H1 (cell line): ENCODE measurements around the gene NLRP12. TPM values are rescaled to one million over a fixed set of nuclear protein-coding genes. Genes with fewer than 3 reads are reported as not detected.
A peak's percentile ranks its signal among the peaks of the same experiment; 100 is the strongest.

Source experiments
- CTCF ChIA-PET: fragments of 300-600 bp; sonication (Branson Sonifier 250); formaldehyde crosslinking; loops from one replicate; lab custom pipeline; 2021; ENCODE audit not compliant: partially characterized antibody; lab: Charles Lee
- POLR2A ChIA-PET: fragments of 300-600 bp; sonication (Branson Sonifier 250); formaldehyde crosslinking; loops from one replicate; lab custom pipeline; 2021; ENCODE audit warnings: inconsistent platforms; ENCODE audit not compliant: partially characterized antibody; lab: Charles Lee
- DNase-seq, 2 experiments: peaks; one replicate each; pipeline versions ENCODE4 v3.0.0 to v3.0.0-alpha.2; 2010 to 2022; ENCODE audit warnings: low spot score in 2 of 2, low read depth in 1 of 2, mixed read lengths in 1 of 2
- FAIRE-seq: peaks from 2 replicates; lab custom pipeline; 2011; peaks lifted over from hg19 to GRCh38; lab: Jason Lieb, UNC
- H2AFZ ChIP-seq: 2 replicates; pipeline ENCODE4 v1.8.1; 2012; ENCODE audit warnings: low read length, inconsistent platforms
- H2AK5ac ChIP-seq: 2 replicates; pipeline ENCODE4 v1.6.1; 2013; ENCODE audit warnings: low read depth, low read length
- H2BK120ac ChIP-seq: replicated peaks from 2 replicates; pipeline ENCODE3; 2013; ENCODE audit warnings: low read depth, low read length, inconsistent platforms
- H2BK12ac ChIP-seq: 2 replicates; pipeline ENCODE4 v1.6.1; 2013; ENCODE audit warnings: low read depth, low read length
- H2BK15ac ChIP-seq: 2 replicates; pipeline ENCODE4 v1.6.1; 2013; ENCODE audit warnings: low read length
- H2BK20ac ChIP-seq: 2 replicates; pipeline ENCODE4 v1.6.1; 2013; ENCODE audit warnings: low read length
- H2BK5ac ChIP-seq: 2 replicates; pipeline ENCODE4 v1.6.1; 2013; ENCODE audit warnings: low read depth, low read length
- H3K14ac ChIP-seq: 2 replicates; pipeline ENCODE4 v1.6.1; 2013; ENCODE audit warnings: inconsistent platforms; ENCODE audit not compliant: insufficient read length
- H3K18ac ChIP-seq: 2 replicates; pipeline ENCODE4 v1.6.1; 2013; ENCODE audit warnings: low read length; ENCODE audit errors: extremely low read depth
- H3K23ac ChIP-seq: 2 replicates; pipeline ENCODE4 v1.6.1; 2013; ENCODE audit warnings: inconsistent platforms; ENCODE audit not compliant: insufficient read length
- H3K23me2 ChIP-seq: 2 replicates; pipeline ENCODE4 v1.6.1; 2013; ENCODE audit warnings: low read depth, low read length
- H3K27ac ChIP-seq: 2 replicates; pipeline ENCODE4 v1.6.1; 2011; ENCODE audit warnings: low read depth, low read length, inconsistent platforms
- H3K27me3 ChIP-seq, 4 experiments: replicated peaks in 1 of 4; 1 replicate in 1 of 4; 2 replicates in 3 of 4; pipeline versions ENCODE4 v1.6.1 to v1.8.1; 2011 to 2013; ENCODE audit warnings: low read length in 3 of 4, mild to moderate bottlenecking in 3 of 4, inconsistent platforms in 2 of 4, mixed read lengths in 2 of 4, moderate library complexity in 1 of 4; ENCODE audit not compliant: control insufficient read depth in 3 of 4, insufficient read depth in 3 of 4; ENCODE audit errors: extremely low read depth in 1 of 4
- H3K36me3 ChIP-seq, 4 experiments: 2 replicates each; pipeline versions ENCODE4 v1.6.1 to v1.8.1; 2011 to 2013; ENCODE audit warnings: mild to moderate bottlenecking in 4 of 4, low read length in 3 of 4, moderate library complexity in 2 of 4, control low read depth in 1 of 4, inconsistent platforms in 1 of 4; ENCODE audit not compliant: insufficient read depth in 4 of 4, control insufficient read depth in 2 of 4
- H3K4ac ChIP-seq: replicated peaks from 2 replicates; pipeline ENCODE3; 2013; ENCODE audit warnings: low read length, low read depth, mixed read lengths, inconsistent platforms; ENCODE audit not compliant: insufficient read length
- H3K4me1 ChIP-seq, 4 experiments: replicated peaks in 1 of 4; 1 replicate in 1 of 4; 2 replicates in 3 of 4; pipeline versions ENCODE4 v1.6.1 to v1.8.1; 2011 to 2013; ENCODE audit warnings: low read length in 3 of 4, inconsistent platforms in 2 of 4, mixed read lengths in 1 of 4; ENCODE audit not compliant: insufficient read depth in 4 of 4, control insufficient read depth in 3 of 4
- H3K4me2 ChIP-seq, 2 experiments: 2 replicates each; pipeline versions ENCODE4 v1.6.1 to v1.8.1; 2011 to 2013; ENCODE audit warnings: low read depth in 2 of 2, low read length in 2 of 2, control low read depth in 1 of 2, inconsistent platforms in 1 of 2, mild to moderate bottlenecking in 1 of 2; ENCODE audit not compliant: insufficient read depth in 1 of 2
- H3K4me3 ChIP-seq, 4 experiments: fragments of 200-600, 300-600 bp in 1 of 4; sonication (generic), shearing (Covaris generic), sonication (Bioruptor Twin) in 1 of 4; 2 replicates each; pipeline versions ENCODE4 v1.5.1 to v1.8.1; 2011 to 2016; ENCODE audit warnings: low read length in 4 of 4, low read depth in 3 of 4, control low read depth in 2 of 4, inconsistent platforms in 2 of 4, mild to moderate bottlenecking in 2 of 4, mixed read lengths in 1 of 4, moderate library complexity in 1 of 4; ENCODE audit not compliant: insufficient read depth in 2 of 4; ENCODE audit errors: extremely low read depth in 1 of 4
- H3K56ac ChIP-seq: replicated peaks from 2 replicates; pipeline ENCODE3; 2013; ENCODE audit warnings: low read depth, mild to moderate bottlenecking, mixed read lengths, low read length, inconsistent platforms; ENCODE audit not compliant: insufficient read length
- H3K79me1 ChIP-seq: 2 replicates; pipeline ENCODE4 v1.6.1; 2013; ENCODE audit warnings: low read depth, low read length, control low read depth
- H3K79me2 ChIP-seq, 2 experiments: 2 replicates each; pipeline versions ENCODE4 v1.6.1 to v1.8.1; 2012 to 2013; ENCODE audit warnings: low read length in 2 of 2, mild to moderate bottlenecking in 2 of 2, inconsistent platforms in 1 of 2; ENCODE audit not compliant: insufficient read depth in 2 of 2, control insufficient read depth in 1 of 2
- H3K9ac ChIP-seq, 4 experiments: replicated peaks in 1 of 4; 1 replicate in 1 of 4; 2 replicates in 3 of 4; pipeline versions ENCODE4 v1.6.1 to v1.8.1; 2011 to 2013; ENCODE audit warnings: low read depth in 3 of 4, low read length in 3 of 4, control low read depth in 2 of 4, mild to moderate bottlenecking in 2 of 4, moderate library complexity in 2 of 4, inconsistent platforms in 1 of 4; ENCODE audit errors: extremely low read depth in 1 of 4
- H3K9me3 ChIP-seq, 2 experiments: 2 replicates each; pipeline versions ENCODE4 v1.6.1 to v1.8.1; 2012 to 2013; ENCODE audit warnings: mild to moderate bottlenecking in 2 of 2, moderate library complexity in 2 of 2, control low read depth in 1 of 2, inconsistent platforms in 1 of 2, low read depth in 1 of 2, low read length in 1 of 2, mixed read lengths in 1 of 2; ENCODE audit not compliant: insufficient read depth in 2 of 2
- H4K20me1 ChIP-seq, 2 experiments: replicated peaks in 1 of 2; 2 replicates each; pipeline versions ENCODE3 to v1.8.1; 2011 to 2013; ENCODE audit warnings: inconsistent platforms in 2 of 2, low read length in 2 of 2, mild to moderate bottlenecking in 1 of 2; ENCODE audit not compliant: insufficient read depth in 2 of 2, control insufficient read depth in 1 of 2
- H4K5ac ChIP-seq: 2 replicates; pipeline ENCODE4 v1.6.1; 2013; ENCODE audit warnings: low read length, low read depth, mixed read lengths, inconsistent platforms; ENCODE audit not compliant: insufficient read length
- H4K8ac ChIP-seq: 2 replicates; pipeline ENCODE4 v1.8.0; 2013; ENCODE audit warnings: mild to moderate bottlenecking, moderate library complexity, low read length, inconsistent platforms; ENCODE audit not compliant: insufficient read depth; ENCODE audit errors: extremely low read depth
- H4K91ac ChIP-seq: replicated peaks from 2 replicates; pipeline ENCODE3; 2013; ENCODE audit warnings: low read length, mixed read lengths, inconsistent platforms; ENCODE audit not compliant: insufficient read length
- CREB1 ChIP-seq: IDR thresholded peaks from 2 replicates; pipeline ENCODE4 v1.6.1; 2012; ENCODE audit warnings: inconsistent platforms
- RAD21 ChIP-seq, 2 experiments: IDR thresholded peaks in 1 of 2; conservative IDR thresholded peaks in 1 of 2; 2 replicates each; pipeline ENCODE4 v1.6.1; 2011; ENCODE audit warnings: low read depth in 2 of 2, low read length in 2 of 2, improper control_type of control experiment in 1 of 2, inconsistent platforms in 1 of 2, mild to moderate bottlenecking in 1 of 2, moderate library complexity in 1 of 2
- WGBS, 2 experiments: shearing (Covaris generic) in 1 of 2; methylation state at CpG; one replicate each; pipeline versions ENCODE4 v1.1.6 to v1.1.7; 2013 to 2015; ENCODE audit warnings: low lambda C conversion rate in 2 of 2, mixed read lengths in 2 of 2, inconsistent platforms in 1 of 2, low coverage in 1 of 2, missing lambda C conversion rate in 1 of 2; ENCODE audit not compliant: insufficient replicate concordance in 2 of 2, insufficient coverage in 1 of 2, insufficient read length in 1 of 2; ENCODE audit errors: extremely low coverage in 1 of 2, missing lambda C conversion rate in 1 of 2; 5-methylcytosine and 5-hydroxymethylcytosine counted together
- polyA plus RNA-seq, 7 experiments: library from polyadenylated mRNA; depleted of rRNA in 3 of 7; stranded (reverse) in 5 of 7; unstranded in 2 of 7; fragments of >200 nt in 5 of 7; fragments of 200-250 nt in 2 of 7; gene quantifications; 1 replicate in 5 of 7; 2 replicates in 1 of 7; 4 replicates in 1 of 7; pipeline versions ENCODE4 v1.2.1 to v1.2.3, GENCODE V29; 2011 to 2013; ENCODE audit warnings: missing spikeins in 2 of 7, mixed read lengths in 2 of 7
- total RNA-seq: library from RNA; stranded (reverse); fragmentation: NEBNext Ultra II Directional; extraction: Animal tissue kit (Norgen Biotek cat#: 25700); gene quantifications from 2 replicates; pipeline ENCODE4 v1.2.1, GENCODE V29; 2021
- TF ChIP-seq, protein P1 (sequence below), 3 experiments: IDR thresholded peaks; 1 replicate in 2 of 3; 2 replicates in 1 of 3; pipeline versions ENCODE4 v1.5.1 to v1.6.1; 2011; ENCODE audit warnings: low read length in 3 of 3, mild to moderate bottlenecking in 3 of 3, inconsistent platforms in 2 of 3, low read depth in 1 of 3, moderate library complexity in 1 of 3; ENCODE audit not compliant: insufficient read depth in 1 of 3; ENCODE audit errors: control extremely low read depth in 1 of 3

Gene NLRP12
- total and polyA plus RNA-seq, 2 of the 8 experiments (the other 6 are each of a cell fraction or from before 2014, with no cell fraction given) = 1.0 to 1.8 TPM

DNA sequence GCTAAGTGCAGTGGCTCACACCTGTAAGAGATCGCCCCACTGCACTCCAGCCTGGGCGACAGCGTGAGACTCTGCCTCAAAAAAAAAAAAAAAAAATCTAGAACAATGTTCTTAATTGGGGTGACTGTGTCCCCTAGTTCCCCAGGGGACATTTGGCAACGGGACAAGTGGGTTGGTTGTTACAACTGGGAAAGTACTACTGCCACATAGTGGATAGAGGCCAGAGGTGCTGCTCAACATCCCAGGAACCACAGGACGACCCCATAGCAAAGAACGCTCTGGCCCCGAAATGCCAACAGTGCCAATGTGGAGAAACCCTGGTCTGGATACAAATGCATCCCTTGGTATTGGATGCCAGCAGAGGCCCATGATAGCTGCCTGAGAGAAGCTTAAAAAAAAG lies 11.8 kb downstream of the NLRP12 start:
- H3K14ac ChIP-seq = no peak overlapping the region
- H3K27me3 ChIP-seq = peaks cover 0 to 5% (median 1%) of the 10 kb centered on the region in 4 experiments; a peak in 4 of 7 replicates
- H2AFZ ChIP-seq = no peak overlapping the region
- H2BK20ac ChIP-seq = 0 out of 2 replicates have a peak overlapping the region, but pooled peaks have one; percentile 1
- H2AK5ac ChIP-seq = no peak overlapping the region
- no peak overlapping the region for H3K56ac ChIP-seq
- WGBS, 2 experiments = 76% methylated on average over 7 of the region's 7 CpGs; no CpG with 5 or more reads in 1 of the 2 experiments
- H3K36me3 ChIP-seq = peaks cover 0 to 10% (median 0%) of the 10 kb centered on the region in 4 experiments; a peak in 1 of 8 replicates
- H2BK120ac ChIP-seq = no peak overlapping the region
- H3K9me3 ChIP-seq = no peaks in the 10 kb centered on the region
- no peak overlapping the region for H3K4me3 ChIP-seq
- CTCF ChIA-PET = interaction anchor here (0.9 to 1.5 kb wide), 3 partner anchors 9 to 19 kb away, joined by 3 to 5 read pairs (median 5); no protein-coding TSS in a partner anchor
- no peaks in the 10 kb centered on the region for H3K23me2 ChIP-seq
- H4K91ac ChIP-seq = peak overlapping the region; percentile 27
- no peak overlapping the region for H2BK15ac ChIP-seq
- TF ChIP-seq CREB1 = no peak
- TF ChIP-seq, protein P1, sequence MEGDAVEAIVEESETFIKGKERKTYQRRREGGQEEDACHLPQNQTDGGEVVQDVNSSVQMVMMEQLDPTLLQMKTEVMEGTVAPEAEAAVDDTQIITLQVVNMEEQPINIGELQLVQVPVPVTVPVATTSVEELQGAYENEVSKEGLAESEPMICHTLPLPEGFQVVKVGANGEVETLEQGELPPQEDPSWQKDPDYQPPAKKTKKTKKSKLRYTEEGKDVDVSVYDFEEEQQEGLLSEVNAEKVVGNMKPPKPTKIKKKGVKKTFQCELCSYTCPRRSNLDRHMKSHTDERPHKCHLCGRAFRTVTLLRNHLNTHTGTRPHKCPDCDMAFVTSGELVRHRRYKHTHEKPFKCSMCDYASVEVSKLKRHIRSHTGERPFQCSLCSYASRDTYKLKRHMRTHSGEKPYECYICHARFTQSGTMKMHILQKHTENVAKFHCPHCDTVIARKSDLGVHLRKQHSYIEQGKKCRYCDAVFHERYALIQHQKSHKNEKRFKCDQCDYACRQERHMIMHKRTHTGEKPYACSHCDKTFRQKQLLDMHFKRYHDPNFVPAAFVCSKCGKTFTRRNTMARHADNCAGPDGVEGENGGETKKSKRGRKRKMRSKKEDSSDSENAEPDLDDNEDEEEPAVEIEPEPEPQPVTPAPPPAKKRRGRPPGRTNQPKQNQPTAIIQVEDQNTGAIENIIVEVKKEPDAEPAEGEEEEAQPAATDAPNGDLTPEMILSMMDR (IDR thresholded peaks at IDR 0.05; ENCODE audit: control extremely low read depth in 1 of 3, insufficient read depth in 1 of 3, low read depth in 1 of 3, low read length in 3 of 3) = peak; percentile 60 to 73 (median 61)
- TF ChIP-seq RAD21 (IDR thresholded peaks at IDR 0.05 in 1 of 2, conservative IDR thresholded peaks at IDR 0.05 in 1 of 2; ENCODE audit: low read depth in 2 of 2, low read length in 2 of 2) = peak; percentile 37 to 60; a peak in 3 of 4 replicates
- no peak overlapping the region for H2BK12ac ChIP-seq
- no peak overlapping the region for H3K27ac ChIP-seq
- POLR2A ChIA-PET = interaction anchor here (1.3 kb wide), 1 partner anchor 18 kb away, joined by 4 read pairs; no protein-coding TSS in a partner anchor
- no peak overlapping the region for H4K8ac ChIP-seq
- no peaks in the 10 kb centered on the region for H3K79me2 ChIP-seq
- no peak overlapping the region for H3K4me2 ChIP-seq
- no peaks in the 10 kb centered on the region; a peak in 1 of 7 replicates for H3K4me1 ChIP-seq
- no peaks in the 10 kb centered on the region for H4K20me1 ChIP-seq
- peak in 1 of 2 experiments; percentile 54 for DNase-seq
- no peak overlapping the region for H3K23ac ChIP-seq
- H3K18ac ChIP-seq = no peak overlapping the region
- H3K79me1 ChIP-seq = no peaks in the 10 kb centered on the region
- H3K4ac ChIP-seq = no peak overlapping the region
- no peak overlapping the region for H2BK5ac ChIP-seq
- H3K9ac ChIP-seq = no peak overlapping the region
- FAIRE-seq = peak; percentile 71
- H4K5ac ChIP-seq = no peak overlapping the region
